GM23248 (cell line): ENCODE data around the gene RALGAPB. TPM values are rescaled to one million over a fixed set of nuclear protein-coding genes. Genes with fewer than 3 reads are reported as not detected.
A peak's percentile ranks its signal among the peaks of the same experiment; 100 is the strongest.

ENCODE experiments used
- DNase-seq: peaks from one replicate; pipeline ENCODE4 v3.0.0-alpha.2; 2015
- H2AFZ ChIP-seq: fragments of 200-600 bp; sonication (generic); 2 replicates; pipeline ENCODE4 v1.6.1; 2016; ENCODE audit warnings: antibody characterized with exemption
- H3F3A ChIP-seq: fragments of 200-600 bp; sonication (generic); 2 replicates; pipeline ENCODE4 v1.6.1; 2016; ENCODE audit warnings: mild to moderate bottlenecking, antibody characterized with exemption, mixed run types; ENCODE audit not compliant: insufficient read depth
- H3K27ac ChIP-seq: fragments of 200-600 bp; sonication (generic); 2 replicates; pipeline ENCODE4 v1.5.1; 2016; ENCODE audit warnings: mild to moderate bottlenecking
- H3K27me3 ChIP-seq: fragments of 200-600 bp; sonication (generic); replicated peaks from 2 replicates; pipeline ENCODE4 v1.6.1; 2016; ENCODE audit warnings: mild to moderate bottlenecking; ENCODE audit not compliant: insufficient read depth
- H3K36me3 ChIP-seq: fragments of 200-600 bp; sonication (generic); 2 replicates; pipeline ENCODE4 v1.6.1; 2016; ENCODE audit warnings: low read depth, mild to moderate bottlenecking
- H3K4me1 ChIP-seq: fragments of 200-600 bp; sonication (generic); 2 replicates; pipeline ENCODE4 v1.6.1; 2016; ENCODE audit warnings: mild to moderate bottlenecking; ENCODE audit not compliant: insufficient read depth
- H3K4me2 ChIP-seq: fragments of 200-600 bp; sonication (generic); one replicate; pipeline ENCODE4 v1.6.1; 2016; ENCODE audit warnings: mild to moderate bottlenecking; ENCODE audit not compliant: unreplicated experiment
- H3K4me3 ChIP-seq: fragments of 200-600 bp; sonication (generic); 2 replicates; pipeline ENCODE4 v1.5.1; 2016; ENCODE audit warnings: mild to moderate bottlenecking
- H3K79me2 ChIP-seq: fragments of 200-600 bp; sonication (generic); 2 replicates; pipeline ENCODE4 v1.6.1; 2016; ENCODE audit warnings: mild to moderate bottlenecking; ENCODE audit not compliant: insufficient read depth
- H3K9ac ChIP-seq: fragments of 200-600 bp; sonication (generic); 2 replicates; pipeline ENCODE4 v1.6.1; 2016; ENCODE audit warnings: mild to moderate bottlenecking
- H3K9me2 ChIP-seq: fragments of 200-600 bp; sonication (generic); 2 replicates; pipeline ENCODE4 v1.6.1; 2016; ENCODE audit warnings: mixed run types, mild to moderate bottlenecking, moderate library complexity; ENCODE audit not compliant: insufficient read depth
- H3K9me3 ChIP-seq: fragments of 200-600 bp; sonication (generic); one replicate; pipeline ENCODE4 v1.6.1; 2017; ENCODE audit warnings: low read depth
- H4K20me1 ChIP-seq: fragments of 200-600 bp; sonication (generic); 2 replicates; pipeline ENCODE4 v1.6.0; 2016; ENCODE audit not compliant: insufficient read depth
- EZH2 ChIP-seq: fragments of 200-600 bp; sonication (generic); IDR thresholded peaks from 2 replicates; pipeline ENCODE4 v1.6.1; 2018; ENCODE audit warnings: antibody characterized with exemption, mild to moderate bottlenecking; ENCODE audit not compliant: insufficient read depth, poor library complexity, severe bottlenecking
- EZH2phosphoT487 ChIP-seq: fragments of 200-600 bp; sonication (generic); IDR thresholded peaks from 2 replicates; pipeline ENCODE4 v1.6.1; 2018; ENCODE audit warnings: antibody characterized with exemption, moderate library complexity, mild to moderate bottlenecking, low read depth; ENCODE audit not compliant: insufficient read depth
- WGBS, 2 experiments: methylation state at CpG; one replicate each; pipeline ENCODE4 v1.1.6; 2015 to 2017; ENCODE audit warnings: low lambda C conversion rate in 2 of 2, low coverage in 1 of 2; ENCODE audit errors: missing lambda C conversion rate in 2 of 2; 5-methylcytosine and 5-hydroxymethylcytosine counted together
- in situ Hi-C: fragments of 300-500 bp; cut with MboI; formaldehyde crosslinking; loops from 2 replicates; pipeline ENCODE4 v1.15.0; 2020
- polyA plus RNA-seq: library from polyadenylated mRNA; unstranded; fragments of >200 nt; fragmentation: Nextera tagmentation; extraction: Ambion mirVana; gene quantifications from 2 replicates; pipeline ENCODE4 v1.2.1, GENCODE V29; 2016
- total RNA-seq: library from RNA; depleted of rRNA; stranded (reverse); fragments of >200 nt; shearing (Covaris generic); gene quantifications from 2 replicates; pipeline ENCODE4 v1.2.3, GENCODE V29; 2014

RALGAPB gene
- total and polyA plus RNA-seq, 2 experiments from 2014 or later, result 9.8 to 20.2 TPM

- Histone ChIP-seq H3K9ac (no peak overlapping the region), H4K20me1 (no peaks in the 10 kb centered on the region), H3K4me3 (no peak overlapping the region), H3K9me2 (no peaks in the 10 kb centered on the region), H3K9me3 (no peaks in the 10 kb centered on the region), H3K4me2 (no peak overlapping the region), H2AFZ (no peak overlapping the region), H3K36me3 (peaks cover 50% of the 10 kb centered on the region), H3K27me3 (no peaks in the 10 kb centered on the region), H3K4me1 (0 out of 2 replicates have a peak, but pooled peaks cover 1% of the 10 kb centered on the region), H3K79me2 (no peaks in the 10 kb centered on the region), H3K27ac (no peak overlapping the region), H3F3A (peaks cover 7% of the 10 kb centered on the region; the same call in 1 of the 2 replicates)
- TF ChIP-seq EZH2 (no peak), EZH2phosphoT487 (no peak)
- WGBS, 2 experiments, result 97 to 98% methylated on average over 1 of the region's 1 CpG
- in situ Hi-C loops, result no loop called here
- no peak for DNase-seq
These were observed 58.4 kb downstream of the RALGAPB start for GRCh38 chr20:38531021-38531420.

GRCh38 chr20:38534756-38535155 lies 62.1 kb downstream of the RALGAPB start:
- TF ChIP-seq EZH2 (no peak), EZH2phosphoT487 (no peak)
- H3K9ac ChIP-seq, result no peak overlapping the region
- H3K27ac ChIP-seq, result no peak overlapping the region
- no peak for DNase-seq
- peaks cover 16% of the 10 kb centered on the region; the same call in 1 of the 2 replicates for H3K4me1 ChIP-seq
- H3K79me2 ChIP-seq, result no peaks in the 10 kb centered on the region
- H3F3A ChIP-seq, result peaks cover 9% of the 10 kb centered on the region; the same call in 1 of the 2 replicates
- no peak overlapping the region for H2AFZ ChIP-seq
- H3K4me3 ChIP-seq, result no peak overlapping the region
- H4K20me1 ChIP-seq, result no peaks in the 10 kb centered on the region
- 74 to 80% methylated on average over 11 of the region's 11 CpGs for WGBS, 2 experiments
- H3K4me2 ChIP-seq, result no peak overlapping the region
- H3K9me2 ChIP-seq, result no peaks in the 10 kb centered on the region
- H3K36me3 ChIP-seq, result peaks cover 67% of the 10 kb centered on the region
- H3K27me3 ChIP-seq, result no peaks in the 10 kb centered on the region
- H3K9me3 ChIP-seq, result no peaks in the 10 kb centered on the region
- in situ Hi-C loops, result no loop called here

GRCh38 chr20:38536310-38536709 lies 63.7 kb downstream of the RALGAPB start:
- H3K27ac ChIP-seq, result peak overlapping the region; percentile 30; the same call in 1 of the 2 replicates
- in situ Hi-C loops, result no loop called here
- H3K27me3 ChIP-seq, result no peaks in the 10 kb centered on the region
- 64 to 67% methylated on average over 2 of the region's 2 CpGs for WGBS, 2 experiments
- 0 out of 2 replicates have a peak, but pooled peaks cover 5% of the 10 kb centered on the region for H3K79me2 ChIP-seq
- no peak overlapping the region for H3K4me3 ChIP-seq
- H3K4me2 ChIP-seq, result no peak overlapping the region
- DNase-seq, result peak; percentile 73
- H3K36me3 ChIP-seq, result peaks cover 75% of the 10 kb centered on the region
- no peak overlapping the region for H2AFZ ChIP-seq
- no peaks in the 10 kb centered on the region for H3K9me2 ChIP-seq
- H3K9me3 ChIP-seq, result no peaks in the 10 kb centered on the region
- H3K4me1 ChIP-seq, result peaks cover 16% of the 10 kb centered on the region; the same call in 1 of the 2 replicates
- TF ChIP-seq EZH2 (no peak), EZH2phosphoT487 (no peak)
- peaks cover 9% of the 10 kb centered on the region; the same call in 1 of the 2 replicates for H3F3A ChIP-seq
- no peaks in the 10 kb centered on the region for H4K20me1 ChIP-seq
- H3K9ac ChIP-seq, result no peak overlapping the region

DNA sequence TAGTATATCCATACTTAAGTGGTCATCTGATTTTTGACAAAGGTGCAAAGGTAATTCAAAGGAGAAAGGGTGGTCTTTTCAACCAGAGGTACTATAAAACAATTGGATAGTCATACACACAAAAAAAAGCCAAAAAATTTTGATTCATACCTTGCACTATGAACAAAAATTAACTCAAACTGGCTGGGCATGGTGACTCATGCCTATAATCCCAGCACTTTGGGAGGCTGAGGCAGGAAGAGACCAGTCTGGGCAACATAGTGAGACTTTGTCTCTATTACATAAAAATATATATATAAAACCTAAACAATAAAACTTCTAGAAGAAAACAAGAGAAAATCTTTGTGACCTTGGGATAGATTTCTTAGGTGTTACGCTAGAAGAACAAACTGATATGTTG lies 64.5 kb downstream of the RALGAPB start:
- in situ Hi-C loops, result no loop called here
- H3K9me2 ChIP-seq, result no peaks in the 10 kb centered on the region

More for the DNA sequence above, 64.5 kb downstream of the RALGAPB start:
- Histone ChIP-seq H3K9me3 (no peaks in the 10 kb centered on the region), H4K20me1 (no peaks in the 10 kb centered on the region), H3K4me1 (peaks cover 16% of the 10 kb centered on the region; the same call in 1 of the 2 replicates), H3K27me3 (no peaks in the 10 kb centered on the region), H3K36me3 (peaks cover 78% of the 10 kb centered on the region), H3K4me3 (no peak overlapping the region), H3K27ac (no peak overlapping the region), H3K79me2 (0 out of 2 replicates have a peak, but pooled peaks cover 5% of the 10 kb centered on the region), H3K4me2 (no peak overlapping the region), H3F3A (peaks cover 9% of the 10 kb centered on the region; the same call in 1 of the 2 replicates), H3K9ac (no peak overlapping the region), H2AFZ (no peak overlapping the region)
- TF ChIP-seq EZH2 (no peak), EZH2phosphoT487 (no peak)
- 96 to 97% methylated on average over 1 of the region's 1 CpG for WGBS, 2 experiments
- DNase-seq, result no peak
